ENCODE results near the gene CZIB. TPM values are rescaled to one million over a fixed set of nuclear protein-coding genes. Genes with fewer than 3 reads are reported as not detected.

The CZIB gene
- total and polyA plus RNA-seq, 9 donors, result 48.4 to 108 (median 69.7) TPM

GRCh38 chr1:53258216-53258615 lies 37.8 kb upstream of the CZIB start:
- DNase-seq, result no peak
- H3K4me1 ChIP-seq (ENCODE audit: insufficient read depth), result no peaks in the 10 kb centered on the region
- WGBS, 3 donors, result 83 to 87% (median 86%) methylated on average over 1 of the region's 1 CpG
- H3K27ac ChIP-seq, result no peak overlapping the region
- H3K9me3 ChIP-seq, result no peaks in the 10 kb centered on the region
- H3K27me3 ChIP-seq, result no peaks in the 10 kb centered on the region
- intact Hi-C loops (cut with DNase I), result no loop called here
- no peak overlapping the region for H3K4me3 ChIP-seq
- no peaks in the 10 kb centered on the region for H3K36me3 ChIP-seq
- TF ChIP-seq POLR2A (IDR thresholded peaks at IDR 0.05) (no peak), EP300 (IDR thresholded peaks at IDR 0.05) (no peak)
- TF ChIP-seq, protein P1, sequence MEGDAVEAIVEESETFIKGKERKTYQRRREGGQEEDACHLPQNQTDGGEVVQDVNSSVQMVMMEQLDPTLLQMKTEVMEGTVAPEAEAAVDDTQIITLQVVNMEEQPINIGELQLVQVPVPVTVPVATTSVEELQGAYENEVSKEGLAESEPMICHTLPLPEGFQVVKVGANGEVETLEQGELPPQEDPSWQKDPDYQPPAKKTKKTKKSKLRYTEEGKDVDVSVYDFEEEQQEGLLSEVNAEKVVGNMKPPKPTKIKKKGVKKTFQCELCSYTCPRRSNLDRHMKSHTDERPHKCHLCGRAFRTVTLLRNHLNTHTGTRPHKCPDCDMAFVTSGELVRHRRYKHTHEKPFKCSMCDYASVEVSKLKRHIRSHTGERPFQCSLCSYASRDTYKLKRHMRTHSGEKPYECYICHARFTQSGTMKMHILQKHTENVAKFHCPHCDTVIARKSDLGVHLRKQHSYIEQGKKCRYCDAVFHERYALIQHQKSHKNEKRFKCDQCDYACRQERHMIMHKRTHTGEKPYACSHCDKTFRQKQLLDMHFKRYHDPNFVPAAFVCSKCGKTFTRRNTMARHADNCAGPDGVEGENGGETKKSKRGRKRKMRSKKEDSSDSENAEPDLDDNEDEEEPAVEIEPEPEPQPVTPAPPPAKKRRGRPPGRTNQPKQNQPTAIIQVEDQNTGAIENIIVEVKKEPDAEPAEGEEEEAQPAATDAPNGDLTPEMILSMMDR (IDR thresholded peaks at IDR 0.05), result no peak

DNA sequence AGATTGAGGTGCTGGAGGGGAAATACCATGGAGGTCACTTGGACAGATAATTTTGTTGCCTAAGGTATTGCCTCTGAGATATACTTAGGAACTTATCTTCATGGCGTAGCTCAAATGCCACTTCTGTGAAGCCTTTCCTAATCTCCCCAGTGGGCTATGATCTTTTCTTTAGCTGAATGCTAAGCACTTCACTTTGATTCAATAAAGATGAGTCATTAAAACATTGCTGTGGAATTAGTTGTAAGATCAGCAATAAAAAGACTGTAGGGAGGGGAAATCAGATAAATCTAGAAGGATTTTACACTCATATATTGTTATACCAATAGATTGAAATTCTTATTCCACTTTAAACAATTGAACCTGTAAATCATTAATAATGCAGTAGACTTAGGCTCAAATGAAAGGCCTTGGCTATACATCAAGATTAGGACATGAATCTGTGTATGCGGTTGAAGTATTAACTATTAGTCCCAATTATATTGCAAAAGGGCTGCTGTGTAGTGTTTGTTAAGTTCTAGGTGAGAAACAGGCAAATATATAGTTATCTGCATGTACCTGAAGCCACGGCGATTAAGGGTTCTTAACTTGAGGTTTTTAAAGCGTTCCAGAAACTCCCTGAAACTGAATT lies 37.1 kb upstream of the CZIB start:
- H3K4me1 ChIP-seq (ENCODE audit: insufficient read depth), result no peaks in the 10 kb centered on the region
- no peak for TF ChIP-seq POLR2A (IDR thresholded peaks at IDR 0.05)
- TF ChIP-seq, protein P1 (IDR thresholded peaks at IDR 0.05), result no peak
- DNase-seq, result no peak
- no peak overlapping the region for H3K27ac ChIP-seq
- H3K9me3 ChIP-seq, result no peaks in the 10 kb centered on the region
- intact Hi-C loops (cut with DNase I), result no loop called here
- H3K27me3 ChIP-seq, result no peaks in the 10 kb centered on the region
- H3K36me3 ChIP-seq, result no peaks in the 10 kb centered on the region
- H3K4me3 ChIP-seq, result no peak overlapping the region
- WGBS, 3 donors, result 92 to 93% (median 92%) methylated on average over 5 of the region's 5 CpGs

DNA sequence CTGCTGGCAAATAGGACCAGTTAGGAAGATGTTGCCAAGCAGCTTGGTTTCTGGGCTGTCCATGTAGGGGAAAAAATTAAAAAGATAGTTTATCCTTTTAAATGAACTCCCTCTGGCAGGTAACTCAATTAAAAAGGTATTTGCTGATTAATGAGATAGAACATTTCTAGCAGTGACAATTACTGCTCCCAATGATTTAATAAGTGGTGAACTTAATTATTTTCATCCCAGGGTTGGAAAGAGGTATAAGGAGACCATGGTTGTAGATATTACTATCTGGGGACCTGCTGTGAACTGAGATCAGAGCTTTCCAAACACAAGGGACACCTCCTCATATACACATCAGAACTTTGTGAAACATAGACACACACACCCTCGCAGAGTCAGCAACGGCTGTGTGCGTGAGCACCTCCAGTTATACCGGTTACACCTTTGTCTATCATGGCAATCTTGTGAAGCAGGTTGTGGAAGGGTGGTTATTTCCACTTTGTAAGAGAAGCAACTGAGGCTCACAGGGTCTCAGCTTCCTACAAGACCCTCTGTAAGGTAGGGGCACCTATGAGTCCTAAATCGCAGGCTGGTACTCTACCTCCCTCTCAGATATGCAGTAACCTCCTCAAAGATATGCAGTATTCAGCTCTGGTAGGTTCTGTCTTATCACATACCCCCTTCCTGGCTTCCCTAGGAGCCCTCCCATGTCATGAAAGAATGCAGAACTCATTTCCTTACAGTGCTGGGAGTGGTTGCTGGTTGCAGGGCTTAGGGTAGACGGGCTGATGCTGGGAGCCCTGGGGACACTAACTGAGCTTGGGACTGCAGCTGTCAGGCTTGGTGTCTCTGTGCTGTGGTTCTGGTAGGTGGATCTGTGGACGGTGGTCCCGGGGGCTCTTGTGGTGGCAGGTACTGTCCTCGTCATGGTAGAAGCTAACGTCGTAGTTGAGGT lies 36.3 kb upstream of the CZIB start:
- 91 to 94% (median 91%) methylated on average over 11 of the region's 11 CpGs for WGBS, 3 donors
- no peaks in the 10 kb centered on the region for H3K36me3 ChIP-seq
- no peaks in the 10 kb centered on the region for H3K9me3 ChIP-seq
- no peak overlapping the region for H3K27ac ChIP-seq
- H3K27me3 ChIP-seq, result no peaks in the 10 kb centered on the region
- DNase-seq, result no peak
- TF ChIP-seq EP300 (IDR thresholded peaks at IDR 0.05) (no peak), POLR2A (IDR thresholded peaks at IDR 0.05) (no peak)
- TF ChIP-seq, protein P1 (IDR thresholded peaks at IDR 0.05), result no peak
- H3K4me1 ChIP-seq (ENCODE audit: insufficient read depth), result no peaks in the 10 kb centered on the region
- H3K4me3 ChIP-seq, result no peak overlapping the region
- intact Hi-C loops (cut with DNase I), result no loop called here

- 94 to 100% (median 99%) methylated on average over 4 of the region's 4 CpGs for WGBS, 3 donors
- DNase-seq, result no peak
- no peak overlapping the region for H3K4me3 ChIP-seq
- no peaks in the 10 kb centered on the region for H3K4me1 ChIP-seq (ENCODE audit: insufficient read depth)
- TF ChIP-seq, protein P1 (IDR thresholded peaks at IDR 0.05), result no peak
- TF ChIP-seq EP300 (IDR thresholded peaks at IDR 0.05) (no peak), POLR2A (IDR thresholded peaks at IDR 0.05) (no peak)
- H3K27me3 ChIP-seq, result no peaks in the 10 kb centered on the region
- intact Hi-C loops (cut with DNase I), result no loop called here
- H3K36me3 ChIP-seq, result no peaks in the 10 kb centered on the region
- H3K27ac ChIP-seq, result no peak overlapping the region
- H3K9me3 ChIP-seq, result no peaks in the 10 kb centered on the region
These were observed 34.6 kb upstream of the CZIB start for GRCh38 chr1:53255031-53255430.
